Left lobe of liver (tissue), 2 donors: Measurements from ENCODE around the gene CTPS2. TPM values are rescaled to one million over a fixed set of nuclear protein-coding genes. Genes with fewer than 3 reads are reported as not detected.
"Not testable (repeated sequence)": the region's sequence is repeated elsewhere in the genome, so short reads cannot be mapped to it uniquely, and the experiment has no call there.

ENCODE experiments used
- ATAC-seq: fragments of 200-7000 bp; cut with Tn5 transposase; one replicate; pipeline ENCODE4 v1.9.1; 2020; ENCODE audit warnings: mild to moderate bottlenecking, moderate library complexity
- DNase-seq: peaks from one replicate; pipeline ENCODE4 v3.0.0-alpha.2; 2020; ENCODE audit warnings: low spot score
- total RNA-seq: library from RNA; stranded (reverse); gene quantifications from one replicate; pipeline ENCODE4 v1.2.1, GENCODE V29; 2021
- donor health status: DM: no; HTN: no; CAD: no; lungs with moderate emphysema.
- donor health status: DM: no; HTN: yes; CAD: no.

Gene CTPS2
- total RNA-seq, 1 donor from 2014 or later: 7.8 TPM

GRCh38 chrX:16610121-16610621, 102.3 kb downstream of the CTPS2 start:
- ATAC-seq (no peak), DNase-seq (no peak)

GRCh38 chrX:16606142-16606720, 106.2 kb downstream of the CTPS2 start:
- no peak for ATAC-seq
- DNase-seq: no peak

GRCh38 chrX:16604337-16604736, 108.1 kb downstream of the CTPS2 start:
- DNase-seq: peak; percentile 43
- peak; percentile 79 for ATAC-seq

GRCh38 chrX:16603822-16604221, 108.6 kb downstream of the CTPS2 start:
- ATAC-seq (no peak), DNase-seq (no peak)

GRCh38 chrX:16603235-16603634, 109.2 kb downstream of the CTPS2 start:
- ATAC-seq, DNase-seq: not testable (repeated sequence)

- ATAC-seq (no peak), DNase-seq (no peak)
Measured at GRCh38 chrX:16601885-16602284, 110.6 kb downstream of the CTPS2 start.

- no peak for ATAC-seq
- no peak for DNase-seq
Measured at GRCh38 chrX:16594490-16594889, 118.0 kb downstream of the CTPS2 start.

- no peak for ATAC-seq
- DNase-seq: no peak
Measured at GRCh38 chrX:16593801-16594200, 118.7 kb downstream of the CTPS2 start.

GRCh38 chrX:16592194-16592770, 120.2 kb downstream of the CTPS2 start:
- DNase-seq: no peak
- ATAC-seq: no peak

- no peak for ATAC-seq
- DNase-seq: no peak
Measured at GRCh38 chrX:16589826-16590225, 122.6 kb downstream of the CTPS2 start.

GRCh38 chrX:16589211-16589610, 123.3 kb downstream of the CTPS2 start:
- DNase-seq (no peak), ATAC-seq (no peak)

- ATAC-seq (no peak), DNase-seq (no peak)
Measured at GRCh38 chrX:16588266-16588665, 124.2 kb downstream of the CTPS2 start.

GRCh38 chrX:16587836-16588235, 124.6 kb downstream of the CTPS2 start:
- ATAC-seq: no peak
- no peak for DNase-seq

GRCh38 chrX:16586377-16587112, 125.9 kb downstream of the CTPS2 start:
- no peak for ATAC-seq
- no peak for DNase-seq

- DNase-seq (no peak), ATAC-seq (no peak)
Measured at GRCh38 chrX:16585486-16586376, 126.7 kb downstream of the CTPS2 start.

- DNase-seq, ATAC-seq: not testable (repeated sequence)
Measured at GRCh38 chrX:16580004-16580797, 132.3 kb downstream of the CTPS2 start.

GRCh38 chrX:16579517-16579916, 133.0 kb downstream of the CTPS2 start:
- no peak for DNase-seq
- ATAC-seq: no peak

- DNase-seq (no peak), ATAC-seq (no peak)
Measured at GRCh38 chrX:16578218-16578617, 134.3 kb downstream of the CTPS2 start.

- DNase-seq (no peak), ATAC-seq (no peak)
Measured at GRCh38 chrX:16577483-16578029, 134.9 kb downstream of the CTPS2 start.

GRCh38 chrX:16575388-16575787, 137.1 kb downstream of the CTPS2 start:
- ATAC-seq, DNase-seq: not testable (repeated sequence)
